ENCODE data around the gene ATG9A.

Gene ATG9A

DNA sequence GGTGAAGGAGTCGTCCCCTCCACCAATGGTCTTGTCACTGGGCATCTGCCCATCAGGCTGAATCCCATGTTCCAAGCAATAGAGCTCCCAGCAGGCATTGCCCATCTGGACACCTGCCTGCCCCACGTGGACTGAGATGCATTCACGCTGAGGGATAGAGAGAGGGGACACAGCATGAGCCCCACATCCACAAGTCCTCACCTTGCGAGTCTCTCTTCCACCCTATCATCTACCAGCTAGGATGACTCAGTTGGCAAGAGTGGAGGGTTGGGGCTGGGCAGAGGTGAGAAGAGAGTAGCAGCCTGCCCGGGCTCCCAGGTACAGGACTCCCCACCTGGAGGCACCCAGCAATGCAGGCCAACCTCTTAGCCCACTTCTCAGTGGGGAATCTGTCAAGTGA, 22.6 kb upstream of the ATG9A start:
- DNase-seq, result peak; percentile 8

DNA sequence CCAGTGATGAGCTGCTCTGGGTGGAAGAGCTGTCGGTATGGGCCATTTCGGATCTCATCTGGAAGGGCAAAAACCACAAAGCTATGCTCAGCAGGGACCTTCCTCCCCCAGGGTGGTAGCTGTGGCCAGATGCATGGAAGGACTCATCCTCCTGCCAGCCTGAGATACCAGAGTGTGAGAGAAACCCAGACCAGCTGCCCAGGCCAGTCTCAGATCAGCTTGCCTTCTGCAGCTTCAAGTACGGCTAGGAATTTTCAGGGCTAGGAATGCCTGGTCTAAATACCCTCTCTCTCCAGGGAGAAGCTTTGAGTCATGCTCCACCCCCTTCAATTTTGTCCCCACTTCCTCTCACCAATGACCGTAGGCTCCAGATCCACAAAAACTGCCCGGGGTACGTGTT, 22.2 kb upstream of the ATG9A start:
- DNase-seq, result no peak

- no peak for DNase-seq
Measured at GRCh38 chr2:219250049-219250781, 20.8 kb upstream of the ATG9A start.

- DNase-seq, result peak; percentile 78
Measured at GRCh38 chr2:219249203-219249980, 20.0 kb upstream of the ATG9A start.

DNA sequence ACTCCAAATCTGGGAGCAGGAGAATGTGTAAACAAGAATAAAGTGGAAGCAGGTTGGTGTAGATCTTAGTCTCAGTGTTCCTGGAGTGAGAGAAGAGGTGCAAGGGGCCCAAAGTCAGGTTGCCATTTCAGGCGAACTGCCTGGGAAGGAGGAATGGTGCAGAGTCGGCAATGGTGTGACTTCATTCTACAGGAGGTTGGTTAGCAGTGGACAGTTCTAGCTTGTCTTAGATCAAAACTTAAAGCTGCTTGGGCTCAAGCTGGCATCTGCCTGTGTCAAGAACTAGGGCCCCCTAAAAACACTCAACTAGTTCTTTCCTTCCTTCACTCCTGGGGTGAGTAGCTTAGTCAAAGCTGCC, 19.4 kb upstream of the ATG9A start:
- no peak for DNase-seq

DNA sequence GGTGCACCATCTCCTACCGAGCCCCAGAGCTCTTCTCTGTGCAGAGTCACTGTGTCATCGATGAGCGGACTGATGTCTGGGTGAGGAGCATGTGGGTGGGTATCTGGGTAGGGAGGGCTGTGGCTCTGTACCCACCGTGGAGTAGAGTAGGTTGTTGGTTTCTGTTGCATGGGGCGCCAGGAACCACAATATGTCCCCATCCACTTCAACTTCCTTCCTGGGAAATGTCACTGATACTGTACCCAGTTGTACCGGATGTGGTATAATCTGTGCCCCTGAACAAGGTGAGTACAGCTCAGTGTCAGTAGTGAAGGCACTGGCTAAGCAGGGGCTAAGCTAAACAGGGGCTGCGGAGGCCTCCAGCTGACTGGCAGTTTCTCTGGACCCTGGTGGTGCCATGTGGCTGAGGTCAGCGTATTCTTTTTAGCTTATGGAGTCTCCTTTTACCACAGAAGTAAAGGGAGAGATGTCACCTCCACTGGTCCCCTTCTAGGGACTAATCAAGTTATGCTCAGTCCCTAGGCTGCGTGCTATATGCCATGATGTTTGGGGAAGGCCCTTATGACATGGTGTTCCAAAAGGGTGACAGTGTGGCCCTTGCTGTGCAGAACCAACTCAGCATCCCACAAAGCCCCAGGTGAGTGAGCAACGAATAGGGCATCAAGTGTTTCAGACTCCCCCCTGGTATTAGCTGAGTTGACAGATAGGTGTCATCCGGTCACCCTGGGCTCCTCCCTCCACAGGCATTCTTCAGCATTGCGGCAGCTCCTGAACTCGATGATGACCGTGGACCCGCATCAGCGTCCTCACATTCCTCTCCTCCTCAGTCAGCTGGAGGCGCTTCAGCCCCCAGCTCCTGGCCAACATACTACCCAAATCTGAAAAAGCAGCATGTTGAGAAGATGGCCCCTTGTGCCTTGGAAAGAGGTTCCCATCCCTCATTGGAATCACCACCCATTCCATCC, 18.5 kb upstream of the ATG9A start:
- no peak for DNase-seq

DNA sequence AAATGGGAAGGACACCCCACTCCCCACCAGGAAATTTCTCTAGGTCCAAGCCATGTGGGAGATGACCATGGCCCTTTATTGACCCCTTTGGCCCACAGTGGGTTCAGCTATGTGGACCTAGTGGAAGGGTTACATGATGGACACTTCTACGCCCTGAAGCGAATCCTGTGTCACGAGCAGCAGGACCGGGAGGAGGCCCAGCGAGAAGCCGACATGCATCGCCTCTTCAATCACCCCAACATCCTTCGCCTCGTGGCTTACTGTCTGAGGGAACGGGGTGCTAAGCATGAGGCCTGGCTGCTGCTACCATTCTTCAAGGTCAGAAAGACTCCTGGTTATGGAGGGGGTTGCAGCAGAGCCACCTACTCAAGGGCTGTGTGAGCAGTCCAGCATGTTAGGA, 17.1 kb upstream of the ATG9A start:
- no peak for DNase-seq

- no peak for DNase-seq
Measured at GRCh38 chr2:219245899-219246230, 16.4 kb upstream of the ATG9A start.

DNA sequence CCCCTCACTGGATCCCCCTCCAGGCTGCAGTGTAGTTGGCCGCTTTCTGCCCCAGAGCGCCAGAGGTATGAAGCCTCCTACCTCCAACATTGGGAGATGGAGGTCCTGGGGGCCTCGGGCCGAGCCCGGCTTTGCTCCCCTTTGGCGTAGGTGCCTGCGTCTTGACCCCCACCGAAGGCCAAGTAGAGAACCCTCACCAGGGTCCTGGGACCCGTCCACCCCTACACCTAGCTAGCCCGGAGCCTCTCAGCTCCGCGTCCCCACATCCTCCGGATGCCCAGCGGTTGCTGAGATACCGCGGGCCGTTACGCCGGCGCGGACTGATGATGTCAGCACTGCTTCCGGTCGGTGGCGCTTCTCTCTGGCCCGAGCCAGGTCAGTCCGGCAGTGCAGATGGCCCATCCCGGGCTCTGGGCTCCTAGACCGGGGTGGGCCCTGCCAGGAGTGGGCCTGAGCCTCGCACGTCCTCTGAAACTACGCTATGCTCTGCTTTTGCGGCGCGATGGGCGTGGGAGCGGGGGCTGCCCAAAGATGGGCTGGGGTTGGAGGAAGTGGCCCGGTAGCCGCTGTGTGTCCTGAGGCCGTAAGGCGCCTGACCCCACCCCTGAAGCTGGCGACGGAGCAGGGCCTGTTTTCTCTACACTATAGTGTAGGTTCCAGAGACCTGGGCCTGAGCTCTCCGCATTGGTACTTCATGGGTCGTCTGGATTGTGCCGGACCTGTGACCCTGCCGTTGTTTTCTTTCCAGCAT, 15.9 kb upstream of the ATG9A start, which contains the start of the genes GLB1L and STK16:
TSS of gene GLB1L (minus strand) at position 297 of the 751 bp plus-strand sequence. CDS start 1,871 bp downstream, outside the sequence.
TSS of gene STK16 (plus strand) at position 332 of the 751 bp plus-strand sequence. CDS start 521 bp downstream, outside the sequence.
- DNase-seq, result peak; percentile 90

DNA sequence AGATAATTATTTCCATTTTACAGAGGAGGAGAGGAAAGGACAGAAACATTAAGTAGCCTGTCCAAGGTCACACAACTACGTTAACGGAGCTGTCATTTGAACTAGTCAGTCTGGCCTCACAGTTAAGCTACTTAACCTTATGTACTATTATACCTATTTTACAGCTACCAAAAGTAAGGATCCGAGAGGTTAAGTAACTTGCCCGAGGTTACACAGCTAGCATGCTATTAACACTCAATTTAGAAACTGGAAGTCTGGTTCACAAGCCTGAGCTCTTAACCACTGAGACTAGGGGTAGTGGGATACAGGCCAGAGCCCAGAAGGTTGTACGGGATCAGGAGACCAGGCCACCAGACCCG, 15.3 kb upstream of the ATG9A start:
- no peak for DNase-seq

DNA sequence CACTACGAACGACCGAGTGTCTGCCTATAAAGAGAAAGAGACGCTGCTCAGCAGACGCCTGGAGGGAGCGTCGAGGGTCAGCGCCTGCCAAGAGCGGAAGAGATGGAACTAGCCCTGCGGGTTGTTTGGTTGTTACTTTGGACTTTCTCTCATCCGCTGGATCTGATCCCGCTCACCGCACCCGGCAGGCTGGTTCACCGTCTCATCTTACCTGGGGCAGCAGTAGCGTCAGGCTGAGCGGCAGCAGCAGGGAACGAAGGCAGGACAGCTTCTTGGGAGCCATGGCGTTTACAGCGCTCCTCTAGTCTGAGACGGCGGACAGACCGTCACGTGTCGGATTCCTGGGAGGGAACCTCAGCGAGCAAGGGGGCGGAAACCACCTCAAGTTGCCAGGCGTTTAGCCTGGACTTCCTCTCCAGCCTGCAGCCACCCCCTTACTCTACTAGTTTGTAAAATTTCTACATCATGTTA, 13.9 kb upstream of the ATG9A start:
- no peak for DNase-seq

- no peak for DNase-seq
Measured at GRCh38 chr2:219234331-219234730, 4.9 kb upstream of the ATG9A start.

- peak; percentile 59 for DNase-seq
Measured at GRCh38 chr2:219230059-219230540, 664 bp upstream of the ATG9A start.

GRCh38 chr2:219228911-219229304, 528 bp downstream of the ATG9A start:
- no peak for DNase-seq

DNA sequence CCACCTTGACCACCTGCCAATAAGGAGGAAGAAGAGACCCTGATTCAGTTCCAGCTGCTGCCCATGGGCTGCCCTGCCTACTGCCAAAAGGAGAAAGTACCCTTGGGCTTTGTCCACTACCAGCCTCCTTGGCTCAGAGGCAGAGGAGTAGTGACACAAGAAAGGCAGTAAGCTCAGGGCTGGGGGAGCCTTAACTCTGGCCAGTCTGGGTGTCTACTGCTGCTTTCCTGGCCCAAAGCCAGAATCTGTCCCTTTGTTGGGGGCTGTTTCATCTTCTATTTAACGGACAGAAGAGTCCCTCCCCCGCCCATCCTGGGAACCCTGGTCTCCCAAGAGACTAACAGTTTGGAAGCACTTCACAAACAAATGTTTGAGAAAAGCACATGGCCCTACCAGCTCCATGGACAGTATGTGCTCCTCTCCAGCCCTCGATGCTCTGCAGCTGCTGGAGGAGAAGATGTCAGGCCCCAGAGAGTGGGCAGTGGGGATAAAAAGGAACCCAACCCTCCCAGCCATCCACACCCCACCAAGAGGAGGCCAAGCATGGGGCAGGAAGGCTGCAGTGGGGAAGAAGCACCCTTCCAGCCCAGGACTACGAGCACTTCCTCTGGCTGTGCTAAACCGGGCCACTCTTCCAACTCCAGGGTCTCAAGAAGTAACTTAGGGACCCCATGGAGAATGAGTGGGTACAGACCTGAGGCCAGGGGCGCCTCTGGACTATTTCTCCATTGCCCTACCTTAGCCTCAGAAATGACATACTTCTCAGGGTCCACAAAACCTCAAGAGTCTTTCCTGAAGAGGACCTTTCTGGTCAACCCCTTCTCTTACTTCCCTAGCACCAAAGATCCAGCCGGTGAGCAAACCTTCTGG, 1.2 kb downstream of the ATG9A start:
- no peak for DNase-seq

DNA sequence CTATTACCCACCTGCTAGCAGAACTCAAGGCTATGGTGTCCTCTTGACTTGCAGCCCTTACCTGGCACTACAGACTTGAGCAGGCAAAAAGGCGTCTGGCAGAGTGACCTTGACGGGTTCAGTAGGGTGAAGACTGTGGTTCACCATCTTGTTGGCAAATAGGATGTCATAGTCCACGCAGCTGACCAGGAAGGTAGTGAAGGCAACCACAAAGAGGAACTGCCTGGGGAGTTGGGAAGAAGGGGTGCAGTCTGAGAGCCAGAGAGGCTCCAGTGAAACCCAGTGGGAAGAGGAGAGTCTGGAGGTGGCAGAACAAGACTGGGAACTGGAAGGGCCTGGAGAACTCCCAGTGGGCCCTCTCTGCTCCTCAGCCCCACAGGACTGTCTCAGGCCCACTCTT, 4.1 kb downstream of the ATG9A start:
- no peak for DNase-seq

DNA sequence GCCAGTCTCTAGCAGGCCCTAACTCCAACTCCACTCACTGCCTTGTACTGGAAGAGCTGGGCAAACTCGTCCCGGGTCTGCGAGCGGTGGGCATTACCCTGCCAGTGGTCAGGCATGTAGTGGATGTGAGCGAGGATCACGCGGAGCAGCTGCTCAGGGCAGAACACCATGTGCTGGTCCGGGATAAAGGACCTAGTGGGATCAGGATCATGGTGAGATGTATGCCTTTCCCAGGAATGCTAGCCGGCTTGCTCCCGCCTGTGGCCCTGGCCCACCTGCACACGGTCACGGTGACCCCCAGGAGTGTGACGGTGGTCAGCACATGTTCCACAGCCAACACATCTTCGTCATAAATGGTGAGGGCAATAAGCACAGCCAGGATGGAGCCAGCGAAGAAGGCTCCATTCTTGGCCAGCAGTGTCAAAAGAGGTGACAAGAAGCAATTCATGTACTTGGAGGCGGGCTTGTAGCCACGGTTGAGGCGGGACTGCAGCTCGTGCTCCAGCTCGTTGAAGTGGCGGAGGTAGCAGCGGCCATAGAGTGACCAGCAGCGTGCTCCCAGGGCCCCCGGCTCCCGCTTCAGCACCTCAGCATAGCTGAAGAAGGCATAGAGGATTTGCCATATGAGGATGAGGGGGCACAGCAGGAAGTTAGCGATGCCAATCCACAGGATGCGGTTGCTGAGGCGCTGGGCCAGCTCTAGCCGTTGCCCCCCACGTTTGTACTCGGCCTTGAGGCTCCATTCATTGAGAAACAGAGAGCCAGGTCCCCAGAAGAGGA, 5.4 kb downstream of the ATG9A start:
- no peak for DNase-seq

- no peak for DNase-seq
Measured at GRCh38 chr2:219221957-219222518, 7.4 kb downstream of the ATG9A start.

DNA sequence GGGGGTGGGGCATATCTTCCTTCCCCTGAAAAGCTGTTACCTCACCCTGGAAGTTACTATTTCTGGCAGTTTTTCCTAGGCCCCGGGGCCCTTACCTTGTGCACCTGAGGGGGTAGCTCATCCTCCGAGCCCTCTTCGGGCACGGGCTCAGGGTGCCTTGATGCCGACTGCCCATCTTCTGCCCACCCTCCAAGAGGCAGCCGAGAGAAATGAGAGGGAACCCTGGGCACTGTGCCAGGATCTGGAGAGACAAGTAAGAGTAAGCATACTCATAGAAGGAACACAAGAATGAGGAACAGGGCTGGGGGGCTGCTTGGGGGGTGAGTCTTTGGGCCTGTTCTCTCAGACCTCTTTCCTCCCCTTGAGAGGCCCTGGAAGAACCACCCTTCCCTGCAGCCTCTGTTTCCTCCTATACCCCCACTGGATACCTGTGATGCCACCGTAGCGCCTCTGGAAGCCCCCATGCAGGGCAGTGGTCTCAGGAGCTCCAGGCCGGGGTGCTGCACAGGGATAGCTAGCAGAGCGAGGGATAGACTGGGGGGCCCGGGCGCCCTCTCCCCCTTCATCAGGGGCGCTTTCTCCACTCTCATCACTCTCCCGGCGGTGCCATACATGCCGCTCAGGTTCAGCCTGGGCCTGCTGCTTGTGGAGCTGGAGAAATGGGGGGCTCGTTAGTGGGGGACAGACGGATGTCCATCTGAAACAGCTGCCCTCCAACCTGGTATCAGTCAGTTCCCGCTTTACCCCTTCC, 8.6 kb downstream of the ATG9A start:
- no peak for DNase-seq

Measured in RPMI8226 (cell line).